ENCODE measurements around the gene CDH1.

- TF ChIP-seq TAF1 (IDR thresholded peaks at IDR 0.05; ENCODE audit: low read depth, low read length) (no peak), POLR2A (IDR thresholded peaks at IDR 0.05; ENCODE audit: low read depth, low read length) (no peak), POLR2AphosphoS5 (IDR thresholded peaks at IDR 0.05; ENCODE audit: low read depth, low read length) (no peak), SPI1 (IDR thresholded peaks at IDR 0.05; ENCODE audit: low read depth, low read length) (peak; percentile 99), POU2F2 (IDR thresholded peaks at IDR 0.05; ENCODE audit: low read depth, low read length) (no peak)
Measured at GRCh38 chr16:68740628-68741346, 3.7 kb downstream of the CDH1 start.

Measured in GM12891 (cell line).